SU-DHL-6 (cell line): ENCODE results near the gene ANKRD49.

Experiments
- EZH2phosphoT487 ChIP-seq: fragments of 200-600 bp; sonication (generic), shearing (Covaris generic); conservative IDR thresholded peaks from 2 replicates; pipeline ENCODE4 v1.6.1; 2018; ENCODE audit warnings: mild to moderate bottlenecking, antibody characterized with exemption, low read length, moderate library complexity, mixed read lengths
- TF ChIP-seq, protein P1 (sequence below): fragments of 200-600 bp; sonication (generic); IDR thresholded peaks from one replicate; pipeline ENCODE4 v1.5.1; 2017; ENCODE audit warnings: antibody characterized with exemption, mild to moderate bottlenecking, low read length, moderate library complexity; ENCODE audit not compliant: insufficient read depth, poor library complexity, severe bottlenecking

GRCh38 chr11:94521684-94522083 lies 27.9 kb downstream of the ANKRD49 start:
- TF ChIP-seq, protein P1, sequence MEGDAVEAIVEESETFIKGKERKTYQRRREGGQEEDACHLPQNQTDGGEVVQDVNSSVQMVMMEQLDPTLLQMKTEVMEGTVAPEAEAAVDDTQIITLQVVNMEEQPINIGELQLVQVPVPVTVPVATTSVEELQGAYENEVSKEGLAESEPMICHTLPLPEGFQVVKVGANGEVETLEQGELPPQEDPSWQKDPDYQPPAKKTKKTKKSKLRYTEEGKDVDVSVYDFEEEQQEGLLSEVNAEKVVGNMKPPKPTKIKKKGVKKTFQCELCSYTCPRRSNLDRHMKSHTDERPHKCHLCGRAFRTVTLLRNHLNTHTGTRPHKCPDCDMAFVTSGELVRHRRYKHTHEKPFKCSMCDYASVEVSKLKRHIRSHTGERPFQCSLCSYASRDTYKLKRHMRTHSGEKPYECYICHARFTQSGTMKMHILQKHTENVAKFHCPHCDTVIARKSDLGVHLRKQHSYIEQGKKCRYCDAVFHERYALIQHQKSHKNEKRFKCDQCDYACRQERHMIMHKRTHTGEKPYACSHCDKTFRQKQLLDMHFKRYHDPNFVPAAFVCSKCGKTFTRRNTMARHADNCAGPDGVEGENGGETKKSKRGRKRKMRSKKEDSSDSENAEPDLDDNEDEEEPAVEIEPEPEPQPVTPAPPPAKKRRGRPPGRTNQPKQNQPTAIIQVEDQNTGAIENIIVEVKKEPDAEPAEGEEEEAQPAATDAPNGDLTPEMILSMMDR, result no peak
- no peak for TF ChIP-seq EZH2phosphoT487
